Erythroblast (primary cell): Measurements from ENCODE around the gene CFI.

Experiments
- GATA1 ChIP-seq: IDR thresholded peaks from 2 replicates; pipeline ENCODE4 v1.6.1; 2011; ENCODE audit warnings: low read depth, mild to moderate bottlenecking, control low read depth, low read length, moderate library complexity
- POLR2A ChIP-seq: IDR thresholded peaks from 2 replicates; pipeline ENCODE4 v1.6.1; 2011; ENCODE audit warnings: mild to moderate bottlenecking, low read length

DNA sequence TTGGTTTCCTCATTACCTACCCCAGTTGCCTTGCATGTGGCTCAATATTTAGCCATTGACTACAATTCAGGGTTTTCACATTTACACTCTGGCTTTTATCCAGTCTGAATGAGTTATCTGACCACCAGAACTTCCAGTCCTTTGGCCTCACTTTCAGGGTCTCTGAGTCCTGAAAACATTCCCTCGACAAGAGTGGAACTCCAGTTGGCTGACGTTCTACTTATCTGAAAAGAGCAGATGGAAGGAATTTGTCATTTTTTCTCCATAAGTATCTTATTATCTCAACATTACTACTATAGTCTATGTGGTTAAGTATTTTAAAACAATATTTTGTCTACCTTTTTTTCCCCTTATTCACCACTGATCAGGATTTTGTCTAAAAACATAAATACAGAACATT is 93.4 kb downstream of the CFI start:
- no peak for TF ChIP-seq POLR2A
- no peak for TF ChIP-seq GATA1
